DOHH2 (cell line): ENCODE results near the gene GLRX.

Experiments
- EZH2phosphoT487 ChIP-seq: fragments of 200-600 bp; sonication (generic); IDR thresholded peaks from 2 replicates; pipeline ENCODE4 v1.6.1; 2017; ENCODE audit warnings: borderline replicate concordance, mild to moderate bottlenecking, antibody characterized with exemption, low read length, moderate library complexity, mixed read lengths
- TF ChIP-seq, protein P1 (sequence below): fragments of 200-600 bp; sonication (generic); IDR thresholded peaks from one replicate; pipeline ENCODE4 v1.5.1; 2014; ENCODE audit warnings: antibody characterized with exemption, mild to moderate bottlenecking, low read depth, low read length; ENCODE audit not compliant: poor library complexity, severe bottlenecking

DNA sequence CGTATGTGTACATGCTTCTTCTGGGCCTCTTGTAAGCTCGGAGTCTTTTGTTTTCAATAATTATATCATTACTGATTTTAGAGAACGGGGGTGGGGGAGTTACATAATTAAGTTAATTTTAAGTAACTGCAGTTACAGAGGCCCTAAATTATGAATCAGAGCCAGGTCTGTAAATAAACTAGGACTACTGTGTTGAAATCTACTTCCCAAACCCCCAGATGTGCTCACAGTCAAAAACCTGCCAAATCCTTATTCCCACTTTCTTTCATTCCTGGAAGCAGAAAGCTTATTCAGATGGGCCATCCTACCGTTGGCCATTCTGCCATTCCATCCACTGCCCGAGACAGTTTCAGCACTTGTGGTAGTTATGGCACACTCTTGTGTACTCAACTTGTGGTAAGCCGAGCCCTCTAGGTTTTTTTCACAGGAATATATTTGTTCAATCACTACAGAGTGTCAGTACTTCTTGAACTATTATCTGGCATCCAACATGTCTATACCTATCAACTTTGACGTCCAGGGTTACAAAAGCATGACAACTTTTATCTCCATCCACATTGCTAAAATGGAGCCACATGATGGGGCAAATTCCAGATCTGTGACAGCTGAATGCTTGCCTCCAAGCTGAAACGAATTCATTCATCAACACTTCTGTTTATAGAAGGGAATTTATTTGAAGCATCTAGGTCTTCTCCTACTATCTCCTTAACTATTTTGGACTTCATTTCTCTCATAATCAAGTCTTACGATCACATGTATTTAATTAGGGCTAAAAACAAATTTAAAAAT lies 37.8 kb downstream of the GLRX start:
- TF ChIP-seq, protein P1, sequence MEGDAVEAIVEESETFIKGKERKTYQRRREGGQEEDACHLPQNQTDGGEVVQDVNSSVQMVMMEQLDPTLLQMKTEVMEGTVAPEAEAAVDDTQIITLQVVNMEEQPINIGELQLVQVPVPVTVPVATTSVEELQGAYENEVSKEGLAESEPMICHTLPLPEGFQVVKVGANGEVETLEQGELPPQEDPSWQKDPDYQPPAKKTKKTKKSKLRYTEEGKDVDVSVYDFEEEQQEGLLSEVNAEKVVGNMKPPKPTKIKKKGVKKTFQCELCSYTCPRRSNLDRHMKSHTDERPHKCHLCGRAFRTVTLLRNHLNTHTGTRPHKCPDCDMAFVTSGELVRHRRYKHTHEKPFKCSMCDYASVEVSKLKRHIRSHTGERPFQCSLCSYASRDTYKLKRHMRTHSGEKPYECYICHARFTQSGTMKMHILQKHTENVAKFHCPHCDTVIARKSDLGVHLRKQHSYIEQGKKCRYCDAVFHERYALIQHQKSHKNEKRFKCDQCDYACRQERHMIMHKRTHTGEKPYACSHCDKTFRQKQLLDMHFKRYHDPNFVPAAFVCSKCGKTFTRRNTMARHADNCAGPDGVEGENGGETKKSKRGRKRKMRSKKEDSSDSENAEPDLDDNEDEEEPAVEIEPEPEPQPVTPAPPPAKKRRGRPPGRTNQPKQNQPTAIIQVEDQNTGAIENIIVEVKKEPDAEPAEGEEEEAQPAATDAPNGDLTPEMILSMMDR: no peak
- TF ChIP-seq EZH2phosphoT487: no peak
